NOMO-1 treated with dmso at 0.1 percent for 144 hours (cell line): Measurements from ENCODE around the gene HDHD3.
A peak's percentile ranks its signal among the peaks of the same experiment; 100 is the strongest.

ENCODE experiments used
- DNase-seq: peaks from one replicate; lab custom pipeline; 2025; ENCODE audit not compliant: unreplicated experiment; lab: John Stamatoyannopoulos, UW

HDHD3 gene

DNA sequence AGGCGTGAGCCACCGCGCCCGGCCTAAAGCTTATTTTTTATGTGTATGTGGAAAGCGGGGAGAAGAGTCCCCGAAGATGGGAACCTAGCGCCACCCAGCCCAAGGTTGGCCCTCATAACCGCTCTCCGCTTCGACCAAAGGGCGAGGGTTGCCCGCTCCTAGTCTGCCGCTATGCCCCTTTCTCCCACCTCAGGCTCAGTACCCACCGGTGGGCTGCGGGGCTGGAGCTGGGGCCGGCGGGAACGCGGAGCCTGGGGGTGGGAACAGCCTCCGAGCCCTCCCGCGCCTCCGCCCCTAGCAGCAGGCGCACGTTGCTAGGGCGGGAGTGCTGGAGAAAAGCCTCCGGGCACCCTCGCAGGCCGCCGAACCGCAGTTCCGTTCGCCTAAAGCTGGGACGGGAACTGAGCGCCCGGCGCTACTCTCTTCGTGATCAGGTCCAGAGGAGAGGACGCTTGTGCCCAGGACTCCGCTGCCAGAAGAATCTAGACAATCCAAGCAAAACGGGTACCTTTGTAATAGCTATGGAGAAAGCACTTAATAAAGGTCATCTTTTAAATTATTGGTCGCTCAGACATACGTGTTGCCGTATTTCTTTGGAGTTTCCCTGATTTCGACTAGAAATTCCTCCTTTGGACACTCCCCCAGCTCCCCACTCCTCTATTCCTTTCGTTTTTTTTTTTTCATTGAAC lies 36.6 kb downstream of the HDHD3 start, which contains the start of gene WDR31:
TSS of gene WDR31 (minus strand) at position 265 of the 689 bp plus-strand sequence. CDS start 8,253 bp downstream, outside the sequence.
- peak; percentile 79 for DNase-seq

DNA sequence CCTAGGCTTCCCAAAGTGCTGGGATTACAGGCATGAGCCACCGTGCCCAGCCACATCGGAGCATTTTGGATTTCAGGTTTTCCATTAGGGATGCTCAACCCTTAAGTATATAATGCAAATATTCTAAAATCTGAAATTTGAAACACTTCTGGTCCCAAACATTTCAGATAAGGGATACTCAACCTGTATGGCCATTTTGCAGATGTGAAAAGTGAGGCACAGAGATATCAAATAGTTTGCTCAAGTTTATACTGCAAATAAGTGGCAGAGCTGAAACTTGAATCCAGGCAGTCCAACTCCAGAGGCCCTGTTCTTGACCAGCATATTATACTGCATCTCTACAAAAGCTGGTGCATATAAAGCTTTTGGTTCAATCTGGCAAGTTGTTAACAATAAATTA lies 39.1 kb downstream of the HDHD3 start:
- no peak for DNase-seq

DNA sequence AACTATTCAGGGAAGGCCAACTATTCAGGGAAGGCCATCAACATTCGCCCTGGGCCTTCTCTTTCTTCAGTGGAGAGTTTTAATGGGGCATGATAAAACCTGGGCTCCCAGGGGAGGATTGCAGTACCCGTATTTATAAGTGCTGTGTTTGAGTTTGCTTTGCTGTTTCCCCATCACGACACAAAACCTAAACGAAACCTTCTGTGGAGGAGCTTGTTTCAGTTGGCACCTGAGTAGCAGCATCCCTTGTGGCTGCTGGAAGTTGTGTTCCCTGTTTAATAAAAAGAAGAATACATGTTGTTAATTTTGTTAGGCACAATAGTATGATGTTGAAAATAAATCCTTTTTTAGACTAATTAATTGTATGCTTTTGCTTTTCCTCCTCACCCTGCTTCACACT lies 45.0 kb downstream of the HDHD3 start:
- DNase-seq, result no peak

DNA sequence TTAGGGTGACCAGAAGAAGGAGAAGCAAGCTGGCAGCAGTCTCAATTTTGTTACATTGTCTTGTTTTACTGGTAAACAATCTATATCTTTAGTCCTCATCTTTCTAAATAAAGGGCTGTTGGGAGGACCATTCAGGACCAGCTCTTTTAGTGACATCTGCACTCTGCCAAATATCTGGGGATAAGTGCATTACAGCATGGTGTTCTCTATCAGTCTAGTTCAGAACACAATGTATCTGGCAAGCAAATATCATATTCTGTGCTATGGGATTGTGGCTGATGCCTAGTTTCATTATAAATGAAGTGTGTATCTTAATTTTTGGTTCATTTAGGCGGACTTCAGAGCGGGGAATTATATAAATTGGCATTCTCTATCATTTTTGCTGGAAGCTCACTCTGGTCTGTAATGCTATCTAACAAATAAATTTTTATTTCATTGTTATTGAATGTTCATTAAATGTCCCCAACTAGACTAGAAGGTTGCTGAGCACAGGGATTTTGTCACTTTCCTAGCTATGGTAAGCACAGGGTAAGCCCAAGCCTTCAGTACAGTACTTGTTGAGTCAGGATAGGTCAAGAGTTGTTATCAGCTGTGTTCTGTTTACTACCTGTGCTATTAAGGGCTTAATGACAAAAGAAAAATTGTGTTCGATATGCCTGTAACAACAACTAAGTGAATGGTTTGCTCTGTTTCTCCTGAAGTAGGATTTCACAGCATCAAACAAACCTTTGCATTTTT lies 48.6 kb downstream of the HDHD3 start:
- no peak for DNase-seq

DNA sequence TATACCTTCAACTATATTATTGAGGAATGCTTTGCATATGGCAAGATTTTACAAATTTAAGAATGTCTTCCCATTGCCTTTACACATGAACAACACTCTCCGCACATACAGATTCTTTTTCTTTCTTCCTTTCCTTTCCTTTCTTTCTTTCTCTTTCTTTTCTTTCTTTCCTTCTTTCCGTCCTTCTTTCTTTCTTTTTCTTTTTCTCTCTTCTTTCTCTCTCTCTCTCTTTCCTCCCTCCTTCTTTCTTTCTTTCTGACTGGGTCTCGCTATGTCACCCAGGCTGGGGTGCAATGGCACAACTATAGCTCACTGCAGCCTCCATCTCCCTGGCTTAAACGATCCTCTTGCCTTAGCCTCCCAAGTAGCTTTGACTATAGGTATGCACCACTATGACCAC lies 50.6 kb downstream of the HDHD3 start:
- no peak for DNase-seq
